ENCODE data around the gene NOTO. TPM values are rescaled to one million over a fixed set of nuclear protein-coding genes. Genes with fewer than 3 reads are reported as not detected.

NOTO gene
- total RNA-seq, 4 donors from 2014 or later, result not detected

DNA sequence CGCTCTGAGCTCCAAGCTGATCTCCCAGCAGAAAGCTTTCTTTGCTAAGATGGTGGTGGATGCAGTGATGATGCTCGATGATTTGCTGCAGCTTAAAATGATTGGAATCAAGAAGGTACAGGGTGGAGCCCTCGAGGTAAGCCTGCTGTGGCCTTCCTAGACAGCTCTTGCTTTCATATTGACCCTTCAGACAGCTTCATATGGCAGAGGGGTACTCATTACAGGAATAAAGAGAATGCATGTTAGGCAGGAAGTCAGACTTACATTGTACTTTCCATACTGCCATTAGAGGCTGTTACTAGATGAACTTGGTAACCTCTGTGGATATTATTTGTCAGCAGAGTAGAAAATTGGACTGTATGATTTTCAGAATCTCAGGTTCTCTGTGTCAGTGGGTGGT, 42.2 kb downstream of the NOTO start:
- WGBS, 2 donors, result 90 to 94% methylated on average over 3 of the region's 3 CpGs
- Histone ChIP-seq H3K36me3 (peaks cover 8 to 94% (median 31%) of the 10 kb centered on the region in 3 donors), H3K27ac (no peak overlapping the region), H3K9me3 (no peaks in the 10 kb centered on the region), H3K4me1 (peaks cover 0 to 3% (median 0%) of the 10 kb centered on the region in 4 donors), H3K27me3 (no peaks in the 10 kb centered on the region), H3K4me3 (no peak overlapping the region)
- TF ChIP-seq POLR2A (IDR thresholded peaks at IDR 0.05), result no peak
- TF ChIP-seq EP300 (IDR thresholded peaks at IDR 0.05), result no peak
- TF ChIP-seq CTCF (IDR thresholded peaks at IDR 0.05), result no peak
- DNase-seq (ENCODE audit: low spot score in 2 of 2), result no peak

DNA sequence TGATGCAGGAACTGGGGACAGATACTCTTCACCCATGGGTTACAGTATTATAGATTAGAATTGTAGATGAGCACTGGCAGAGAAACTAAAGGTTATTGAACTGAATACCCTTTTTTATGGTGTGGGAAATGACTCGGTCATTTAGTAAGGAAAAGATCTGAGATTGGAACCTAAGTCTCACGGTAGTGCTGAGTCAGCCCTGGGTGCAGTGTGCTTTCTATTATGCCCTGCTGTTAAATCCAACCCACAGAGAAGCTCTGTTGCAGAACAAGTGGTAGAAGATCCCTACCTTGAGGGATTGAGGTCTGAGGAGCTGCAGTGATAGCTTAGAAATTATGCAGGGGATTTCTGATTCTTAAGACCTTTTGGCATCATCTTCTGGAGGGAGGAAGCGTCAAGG, 44.5 kb downstream of the NOTO start:
- DNase-seq (ENCODE audit: low spot score in 2 of 2), result no peak
- TF ChIP-seq CTCF (IDR thresholded peaks at IDR 0.05) (no peak), POLR2A (IDR thresholded peaks at IDR 0.05) (no peak), EP300 (IDR thresholded peaks at IDR 0.05) (no peak)
- WGBS, 2 donors, result 74 to 78% methylated on average over 3 of the region's 3 CpGs
- no peaks in the 10 kb centered on the region for H3K9me3 ChIP-seq
- peaks cover 11 to 99% (median 45%) of the 10 kb centered on the region in 3 donors for H3K36me3 ChIP-seq
- H3K27me3 ChIP-seq, result no peaks in the 10 kb centered on the region
- no peak overlapping the region for H3K4me3 ChIP-seq
- no peak overlapping the region for H3K27ac ChIP-seq
- no peaks in the 10 kb centered on the region for H3K4me1 ChIP-seq

DNA sequence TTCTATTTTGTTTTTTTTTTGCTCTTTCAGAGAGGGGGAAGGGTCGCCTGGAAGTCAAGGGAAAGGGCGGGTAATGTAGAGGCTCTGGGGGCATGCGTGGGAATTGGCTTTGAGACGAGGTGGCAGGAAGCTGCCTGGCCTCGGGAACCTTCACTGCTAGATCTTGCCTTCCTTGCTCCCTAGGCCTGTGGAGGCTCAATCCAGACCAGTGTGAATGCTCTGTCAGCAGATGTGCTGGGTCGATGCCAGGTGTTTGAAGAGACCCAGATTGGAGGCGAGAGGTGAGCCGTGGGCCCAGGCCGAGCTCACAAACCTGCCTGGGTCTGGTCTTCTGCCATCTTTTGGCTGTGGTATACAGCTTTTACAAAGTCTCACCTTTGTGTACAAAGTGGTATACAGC, 47.3 kb downstream of the NOTO start:
- Histone ChIP-seq H3K27ac (no peak overlapping the region), H3K36me3 (peaks cover 7 to 100% (median 49%) of the 10 kb centered on the region in 3 donors), H3K9me3 (no peaks in the 10 kb centered on the region), H3K4me3 (no peak overlapping the region), H3K27me3 (no peaks in the 10 kb centered on the region), H3K4me1 (no peaks in the 10 kb centered on the region)
- 77 to 86% methylated on average over 9 of the region's 9 CpGs for WGBS, 2 donors
- TF ChIP-seq CTCF (IDR thresholded peaks at IDR 0.05) (no peak), POLR2A (IDR thresholded peaks at IDR 0.05) (no peak), EP300 (IDR thresholded peaks at IDR 0.05) (no peak)
- DNase-seq (ENCODE audit: low spot score in 2 of 2), result no peak

DNA sequence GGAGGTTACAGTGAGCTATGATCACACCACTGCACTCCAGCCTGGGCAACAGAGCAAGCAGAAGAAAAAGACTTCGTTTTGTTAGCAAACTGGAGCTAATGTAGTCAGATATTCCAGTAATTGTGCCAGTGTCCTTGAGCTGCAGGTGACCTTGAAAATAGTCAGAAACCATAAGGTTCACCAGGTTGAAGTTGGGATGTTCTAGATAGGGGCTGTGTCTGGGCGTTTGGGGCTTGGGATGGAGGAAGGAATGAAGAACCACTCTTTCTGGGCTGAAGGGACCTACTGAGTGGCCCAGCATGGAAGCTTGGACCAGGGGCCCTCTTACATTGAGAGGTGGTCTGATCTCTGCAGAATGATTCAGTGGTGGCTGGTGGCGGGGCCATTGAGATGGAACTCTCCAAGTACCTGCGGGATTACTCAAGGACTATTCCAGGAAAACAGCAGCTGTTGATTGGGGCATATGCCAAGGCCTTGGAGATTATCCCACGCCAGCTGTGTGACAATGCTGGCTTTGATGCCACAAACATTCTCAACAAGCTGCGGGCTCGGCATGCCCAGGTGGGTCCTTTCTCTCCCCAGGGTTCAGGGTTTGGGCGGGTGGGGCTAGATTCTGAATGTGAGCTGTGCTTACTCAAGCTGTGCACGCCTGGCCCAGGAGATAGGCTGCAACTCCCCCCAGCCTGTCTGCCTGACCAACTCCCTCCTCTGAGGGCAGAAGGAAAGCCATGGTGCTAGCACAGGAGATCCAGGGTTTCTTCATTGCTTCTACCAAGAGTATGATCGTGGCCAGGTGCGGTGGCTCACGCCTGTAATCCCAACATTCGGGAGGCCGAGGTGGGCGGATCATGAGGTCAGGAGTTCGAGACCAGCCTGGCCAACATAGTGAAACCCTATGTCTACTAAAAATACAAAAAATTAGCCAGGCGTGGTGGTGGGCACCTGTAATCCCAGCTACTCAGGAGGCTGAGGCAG, 48.8 kb downstream of the NOTO start:
- TF ChIP-seq EP300 (IDR thresholded peaks at IDR 0.05), result no peak
- no peak for TF ChIP-seq CTCF (IDR thresholded peaks at IDR 0.05)
- TF ChIP-seq POLR2A (IDR thresholded peaks at IDR 0.05), result no peak

More for the DNA sequence above, 48.8 kb downstream of the NOTO start:
- H3K4me1 ChIP-seq, result no peaks in the 10 kb centered on the region
- no peak overlapping the region for H3K27ac ChIP-seq
- H3K27me3 ChIP-seq, result no peaks in the 10 kb centered on the region
- H3K9me3 ChIP-seq, result no peaks in the 10 kb centered on the region
- no peak for DNase-seq (ENCODE audit: low spot score in 2 of 2)
- 89 to 95% methylated on average over 15 to 17 of the region's 17 CpGs for WGBS, 2 donors
- H3K36me3 ChIP-seq, result peaks cover 7 to 98% (median 49%) of the 10 kb centered on the region in 3 donors
- no peak overlapping the region for H3K4me3 ChIP-seq
